ENCODE results near the gene RACK1. TPM values are rescaled to one million over a fixed set of nuclear protein-coding genes. Genes with fewer than 3 reads are reported as not detected.
A peak's percentile ranks its signal among the peaks of the same experiment; 100 is the strongest.

RACK1 gene
- total RNA-seq, 8 experiments from 2014 or later: 2,060 to 3,480 (median 2,927) TPM

DNA sequence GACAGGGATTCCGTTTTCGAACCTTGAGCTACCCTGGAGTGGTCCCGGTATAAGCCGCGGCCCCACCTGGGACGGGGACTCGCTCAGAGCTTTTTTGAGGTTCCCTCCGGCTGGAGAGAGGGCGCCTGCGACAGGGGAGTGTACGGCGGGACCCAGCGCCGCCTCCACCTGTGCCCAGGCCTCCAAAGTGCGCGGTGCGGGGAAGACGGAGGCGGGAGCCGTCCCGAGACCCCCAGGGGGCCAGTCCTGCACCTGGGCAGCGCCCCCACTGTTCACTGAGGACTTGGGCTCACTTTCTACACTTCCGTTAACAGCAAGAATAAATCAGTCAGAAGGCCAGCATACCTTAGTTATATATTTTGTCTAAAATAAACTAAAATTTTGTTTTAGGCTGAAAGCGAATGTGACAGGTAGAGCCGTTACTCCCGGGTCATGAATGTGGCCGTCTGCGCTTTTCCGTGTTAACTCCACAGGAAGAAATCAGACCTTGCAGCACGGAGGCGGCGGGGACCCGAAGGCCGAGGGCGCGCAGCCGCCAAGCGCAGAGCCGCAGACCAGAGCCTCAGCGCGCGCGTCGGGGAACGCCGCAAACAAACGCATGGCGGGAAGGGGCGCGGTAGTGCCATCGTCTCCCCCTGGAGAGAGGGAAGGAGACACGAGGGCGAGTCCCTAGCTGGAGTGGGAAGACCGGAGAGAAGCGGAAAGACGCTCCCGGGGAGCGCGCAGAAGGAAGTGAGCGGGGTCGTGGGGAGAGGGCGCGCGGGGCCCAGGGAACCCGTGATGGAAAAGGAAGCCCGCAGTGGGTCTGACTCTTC lies 52.8 kb downstream of the RACK1 start:
- H3K27ac ChIP-seq: no peak overlapping the region
- peak; percentile 4 to 30 (median 17) for ATAC-seq (replicated peaks in 6 of 8)
- peak overlapping the region; percentile 59 to 82 (median 66) for H3K4me3 ChIP-seq
- 0 to 4% (median 1%) methylated on average over 1 to 29 of the region's 66 CpGs; no CpG with 5 or more reads in 5 of the 10 experiments for WGBS, 10 experiments
- in situ Hi-C loops (cut with MboI; ENCODE audit: low pct_unique_long_range_greater_than_20kb in 2 of 9, low sequenced_read_pairs in 9 of 9, unreplicated experiment in 9 of 9): no loop called here
- H3K4me1 ChIP-seq (replicated peaks in 1 of 2): peaks cover 5% of the 10 kb centered on the region in 2 donors

DNA sequence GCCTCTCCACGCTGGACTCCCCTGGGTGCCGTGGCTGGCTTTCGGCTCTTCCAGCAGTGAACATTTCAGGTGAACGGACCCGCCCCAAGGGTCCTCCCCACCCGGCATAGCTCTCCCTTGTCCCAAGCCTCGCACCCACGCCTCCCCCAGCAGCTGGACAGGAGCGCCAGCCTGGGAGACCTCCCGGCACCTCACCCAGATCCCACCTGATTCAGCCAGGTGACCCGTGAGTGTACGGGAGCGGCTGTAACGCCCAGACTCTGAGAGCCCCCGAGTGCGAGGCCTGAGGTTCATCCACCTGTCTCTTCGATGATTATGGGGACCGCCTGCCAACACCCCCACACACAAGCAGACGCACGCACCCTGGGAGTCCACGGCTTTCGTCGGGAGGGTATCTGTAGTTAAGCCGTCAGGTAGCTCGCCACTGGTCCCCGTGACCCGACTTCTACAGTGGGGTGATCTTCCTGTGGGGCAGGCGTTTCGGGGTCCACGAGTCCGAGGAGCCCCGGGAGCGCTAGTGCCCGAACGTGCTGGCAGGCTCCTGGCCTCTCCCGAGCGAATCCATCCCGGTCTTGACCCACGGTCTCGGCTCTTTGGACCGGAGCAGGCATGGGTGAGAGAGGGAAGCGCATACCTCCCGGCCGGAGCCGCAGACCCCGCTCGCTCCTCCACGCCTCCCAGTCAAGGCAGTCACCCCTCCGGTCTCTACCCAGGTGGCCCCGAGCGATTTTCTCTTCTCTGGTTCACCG lies 53.6 kb downstream of the RACK1 start:
- Histone ChIP-seq H3K27ac (no peak overlapping the region), H3K4me1 (replicated peaks in 1 of 2) (peaks cover 5% of the 10 kb centered on the region in 2 donors), H3K4me3 (peak overlapping the region; percentile 59 to 82 (median 66))
- WGBS, 10 experiments: 0 to 4% (median 0%) methylated on average over 1 to 8 of the region's 52 CpGs; no CpG with 5 or more reads in 6 of the 10 experiments
- in situ Hi-C loops (cut with MboI; ENCODE audit: low pct_unique_long_range_greater_than_20kb in 2 of 9, low sequenced_read_pairs in 9 of 9, unreplicated experiment in 9 of 9): no loop called here
- no peak for ATAC-seq (replicated peaks in 6 of 8)

DNA sequence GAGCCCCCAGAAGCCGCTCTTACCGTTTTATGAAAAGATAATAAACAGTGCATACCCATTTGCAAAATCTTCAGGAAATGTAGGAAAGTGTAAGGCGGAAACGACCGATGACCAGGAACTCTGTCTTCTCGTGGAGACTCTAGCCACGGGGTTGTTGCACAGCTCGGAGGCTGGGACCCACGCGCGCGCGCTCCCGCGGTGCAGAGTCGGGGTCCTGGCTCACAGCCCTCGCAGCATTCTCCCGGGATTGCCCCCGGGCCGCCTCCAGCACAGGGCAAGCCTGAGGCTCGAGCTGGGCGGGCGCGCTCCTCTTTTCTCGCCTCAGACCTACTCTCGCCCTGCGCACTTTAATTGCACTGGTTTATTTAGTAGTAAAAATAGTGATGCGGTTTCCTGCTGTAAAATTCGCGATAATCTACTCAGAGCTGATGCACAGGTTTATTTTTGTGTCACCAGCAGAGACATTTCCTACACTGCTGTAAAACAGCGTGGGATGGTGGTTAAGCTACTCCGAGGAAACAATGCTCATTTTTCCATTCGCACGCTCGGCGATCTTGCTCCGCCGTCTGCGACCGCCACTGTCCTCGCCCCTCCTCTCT lies 54.2 kb downstream of the RACK1 start:
- ATAC-seq (replicated peaks in 6 of 8): peak in 2 of 8 experiments; percentile 4 to 6

DNA sequence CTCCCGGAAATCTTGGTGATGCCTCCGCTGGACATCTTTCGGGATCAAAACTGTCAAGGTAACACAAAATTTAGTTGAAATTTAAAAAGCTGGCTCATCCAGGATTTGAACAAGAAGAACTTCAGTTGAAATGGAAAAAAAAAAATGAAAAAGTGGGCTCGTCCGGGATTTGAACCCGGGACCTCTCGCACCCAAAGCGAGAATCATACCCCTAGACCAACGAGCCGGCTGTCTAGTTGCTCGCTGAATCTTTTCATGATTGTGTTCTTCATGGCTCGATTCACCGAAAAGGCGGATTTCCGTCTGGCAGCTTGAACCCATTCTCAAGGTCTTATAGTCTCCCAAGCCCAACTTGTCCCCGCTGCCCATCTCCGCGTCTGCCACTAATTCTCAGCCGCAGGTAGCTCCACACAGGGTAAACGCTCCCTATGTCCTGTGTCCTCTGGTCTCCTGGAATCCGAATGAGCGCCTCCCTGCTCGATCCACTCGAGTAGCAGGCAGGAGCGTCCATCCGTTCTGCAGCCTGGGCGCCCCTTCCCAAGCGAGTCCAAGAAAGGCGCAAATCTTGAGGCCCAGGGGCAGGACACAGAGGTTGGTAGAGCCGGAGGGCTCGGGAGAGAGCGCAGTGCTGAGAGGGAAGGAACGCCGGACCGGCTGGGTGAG lies 54.9 kb downstream of the RACK1 start:
- peak in 5 of 8 experiments; percentile 4 to 19 (median 9) for ATAC-seq (replicated peaks in 6 of 8)

More for the DNA sequence above, 54.2 kb downstream of the RACK1 start:
- Histone ChIP-seq H3K4me3 (peak overlapping the region; percentile 59 to 82 (median 66)), H3K4me1 (replicated peaks in 1 of 2) (peaks cover 5% of the 10 kb centered on the region in 2 donors), H3K27ac (no peak overlapping the region)
- in situ Hi-C loops (cut with MboI; ENCODE audit: low pct_unique_long_range_greater_than_20kb in 2 of 9, low sequenced_read_pairs in 9 of 9, unreplicated experiment in 9 of 9): no loop called here
- 0 to 6% (median 0%) methylated on average over 2 to 27 of the region's 41 CpGs; no CpG with 5 or more reads in 2 of the 10 experiments for WGBS, 10 experiments

DNA sequence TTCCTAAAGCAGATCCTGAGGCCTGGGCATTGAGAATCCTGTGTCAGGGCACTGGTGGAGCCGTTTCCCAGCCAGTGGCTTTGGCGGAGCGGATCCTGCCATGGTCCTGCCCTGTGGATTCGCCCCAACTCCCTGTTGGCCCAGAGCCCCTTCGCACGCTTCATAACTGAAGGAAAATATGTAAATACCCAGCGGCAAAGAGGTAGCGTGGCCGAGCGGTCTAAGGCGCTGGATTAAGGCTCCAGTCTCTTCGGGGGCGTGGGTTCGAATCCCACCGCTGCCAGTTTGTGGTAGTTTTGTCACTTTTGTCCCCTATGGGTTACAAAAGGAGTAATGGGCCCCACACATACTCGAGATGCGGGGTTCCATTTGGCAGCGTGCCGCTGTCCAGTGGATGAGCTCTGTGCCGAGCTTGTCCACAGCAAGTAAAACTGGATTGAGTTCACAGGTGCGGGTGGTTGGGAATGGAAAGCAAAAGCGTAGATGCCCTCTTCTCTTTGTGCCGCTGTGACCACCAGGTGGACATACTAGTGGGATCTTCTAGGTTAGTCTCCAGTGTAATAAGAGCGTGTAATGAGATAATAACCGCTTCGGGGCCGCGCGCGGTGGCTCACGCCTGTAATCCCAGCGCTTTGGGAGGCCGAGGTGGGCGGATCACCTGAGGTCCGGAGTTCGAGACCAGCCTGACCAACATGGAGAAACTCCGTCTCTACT lies 56.0 kb downstream of the RACK1 start:
- Histone ChIP-seq H3K27ac (no peak overlapping the region), H3K4me3 (peak overlapping the region; percentile 59 to 82 (median 66)), H3K4me1 (replicated peaks in 1 of 2) (peaks cover 3% of the 10 kb centered on the region in 2 donors)
- in situ Hi-C loops (cut with MboI; ENCODE audit: low pct_unique_long_range_greater_than_20kb in 2 of 9, low sequenced_read_pairs in 9 of 9, unreplicated experiment in 9 of 9): no loop called here
- 0 to 13% (median 2%) methylated on average over 1 to 29 of the region's 37 CpGs; no CpG with 5 or more reads in 1 of the 10 experiments for WGBS, 10 experiments
- ATAC-seq (replicated peaks in 6 of 8): peak; percentile 2 to 41 (median 20)

More for the DNA sequence above, 54.9 kb downstream of the RACK1 start:
- WGBS, 10 experiments: 0 to 3% (median 0%) methylated on average over 1 to 18 of the region's 35 CpGs; no CpG with 5 or more reads in 1 of the 10 experiments
- peaks cover 5% of the 10 kb centered on the region in 2 donors for H3K4me1 ChIP-seq (replicated peaks in 1 of 2)
- H3K27ac ChIP-seq: peak overlapping the region in 1 of 2 donors; percentile 72
- peak overlapping the region; percentile 59 to 82 (median 66) for H3K4me3 ChIP-seq
- in situ Hi-C loops (cut with MboI; ENCODE audit: low pct_unique_long_range_greater_than_20kb in 2 of 9, low sequenced_read_pairs in 9 of 9, unreplicated experiment in 9 of 9): no loop called here

DNA sequence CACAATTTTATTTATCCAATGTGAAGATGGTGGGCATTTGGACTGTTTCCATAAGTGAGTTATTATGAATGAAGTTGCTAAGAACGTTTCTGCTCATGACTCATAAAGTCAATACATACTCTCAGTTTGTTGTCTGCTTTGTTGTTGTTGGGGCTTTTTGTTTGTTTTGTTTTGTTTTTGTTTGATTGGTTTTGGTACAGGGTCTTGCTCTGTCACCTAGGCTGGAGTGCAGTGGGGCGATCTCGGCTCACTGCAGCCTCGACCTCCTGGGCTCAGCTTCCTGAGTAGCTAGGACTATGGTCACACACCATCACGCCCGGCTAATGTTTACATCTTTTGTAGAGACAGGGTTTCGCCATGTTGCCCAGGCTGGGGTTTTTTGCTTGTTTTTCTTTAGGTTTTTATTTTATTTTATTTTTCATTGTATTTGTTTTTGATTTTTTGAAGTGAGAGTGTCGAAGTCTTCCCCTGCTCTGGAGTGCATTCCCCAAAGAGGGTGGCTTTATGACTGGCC lies 56.7 kb downstream of the RACK1 start:
- Histone ChIP-seq H3K4me3 (peak overlapping the region; percentile 59 to 82 (median 66)), H3K4me1 (replicated peaks in 1 of 2) (no peaks in the 10 kb centered on the region), H3K27ac (no peak overlapping the region)
- ATAC-seq (replicated peaks in 6 of 8): no peak
- in situ Hi-C loops (cut with MboI; ENCODE audit: low pct_unique_long_range_greater_than_20kb in 2 of 9, low sequenced_read_pairs in 9 of 9, unreplicated experiment in 9 of 9): no loop called here
- 0 to 70% (median 24%) methylated on average over 1 to 8 of the region's 8 CpGs; no CpG with 5 or more reads in 2 of the 10 experiments for WGBS, 10 experiments

Other genes starting within 250 kb of the RACK1 start
- gene BTNL9, start 203.6 kb downstream of the RACK1 start, total RNA-seq: 1 to 10 TPM in 4 of 8 experiments, under 1 TPM in 3, not detected in 1; 0.25 to 2.6 (median 1.1) TPM
- gene OR2V1, start 112.7 kb downstream of the RACK1 start, total RNA-seq: under 1 TPM in 3 of 8 experiments, not detected in 5; 0.29 to 0.49 (median 0.33) TPM
- under 1 TPM in 7 of 8 experiments, not detected in 1; 0.05 to 0.33 (median 0.13) TPM for gene OR2V2, start 96.3 kb downstream of the RACK1 start, total RNA-seq
- gene TRIM7, start 38.7 kb downstream of the RACK1 start, total RNA-seq: 1 to 10 TPM in 4 of 8 experiments, under 1 TPM in 4; 0.38 to 3.1 (median 1.2) TPM
- gene TRIM41, start 20.6 kb downstream of the RACK1 start, total RNA-seq: 10 to 100 TPM; 14.3 to 31.4 (median 24.2) TPM
- gene TRIM52, start 17.2 kb upstream of the RACK1 start, total RNA-seq: 10 to 100 TPM; 10.4 to 27.0 (median 13.5) TPM
- under 1 TPM in 3 of 8 experiments, not detected in 5; 0.32 to 0.67 (median 0.50) TPM for gene OR4F3, start 123.4 kb upstream of the RACK1 start, total RNA-seq